ENCODE measurements around the gene SPATA19.

DNA sequence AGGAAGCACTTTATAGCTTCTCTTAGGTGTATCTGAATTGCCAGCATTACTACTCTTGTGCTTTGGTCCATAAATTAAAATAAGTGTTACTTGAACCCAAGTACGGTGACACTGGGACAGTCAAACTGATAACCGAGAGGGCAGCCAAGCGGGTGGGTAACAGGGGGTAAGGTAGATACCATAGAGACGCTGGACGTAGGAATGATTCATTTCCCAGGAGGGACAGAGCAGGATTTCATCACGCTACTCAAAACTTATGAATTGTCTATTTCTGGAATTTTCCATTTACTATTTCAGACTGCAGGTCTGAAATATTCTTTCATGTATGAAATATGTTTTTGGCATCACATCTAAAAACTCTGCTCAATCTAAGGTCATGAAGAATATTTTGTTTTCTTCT is 14.8 kb upstream of the SPATA19 start:
- TF ChIP-seq EZH2 (IDR thresholded peaks at IDR 0.05) (no peak), POLR2AphosphoS5 (IDR thresholded peaks at IDR 0.05; ENCODE audit: borderline replicate concordance, low read depth, low read length) (no peak), FOXP2 (optimal IDR thresholded peaks at IDR 0.05; ENCODE audit: control extremely low read depth, extremely low read length, insufficient read depth) (no peak)

All from SK-N-MC (cell line).